Sigmoid colon (tissue), 7 donors: ENCODE data around the gene PTPRD. TPM values are rescaled to one million over a fixed set of nuclear protein-coding genes. Genes with fewer than 3 reads are reported as not detected.

Experiments
- DNase-seq: peaks from one replicate; pipeline ENCODE4 v3.0.0-alpha.2; 2019
- H3K27ac ChIP-seq, 4 donors: fragments of 200-600 bp; sonication (generic); one replicate each; pipeline ENCODE4 v1.5.1; 2016 to 2019; ENCODE audit warnings: mild to moderate bottlenecking in 1 of 4
- H3K27me3 ChIP-seq, 3 donors: fragments of 200-600 bp; sonication (generic); one replicate each; pipeline ENCODE4 v1.5.1; 2019; ENCODE audit warnings: mild to moderate bottlenecking in 1 of 3
- H3K36me3 ChIP-seq, 4 donors: fragments of 200-600 bp; sonication (generic); one replicate each; pipeline ENCODE4 v1.5.1; 2016 to 2019
- H3K4me1 ChIP-seq, 4 donors: fragments of 200-600 bp; sonication (generic); one replicate each; pipeline ENCODE4 v1.5.1; 2017 to 2019
- H3K4me3 ChIP-seq, 4 donors: fragments of 200-600 bp; sonication (generic); one replicate each; pipeline ENCODE4 v1.5.1; 2017 to 2019; ENCODE audit warnings: mild to moderate bottlenecking in 2 of 4, moderate library complexity in 1 of 4
- H3K9me3 ChIP-seq, 4 donors: fragments of 200-600 bp in 3 of 4; sonication (generic) in 3 of 4; one replicate each; pipeline versions ENCODE4 v1.5.1 to v1.6.1; 2013 to 2019
- CTCF ChIP-seq, 4 experiments: fragments of 450-650 bp in 3 of 4; fragments of 200-600 bp in 1 of 4; IDR thresholded peaks; one replicate each; pipeline ENCODE4 v1.5.1; 2016 to 2019; ENCODE audit warnings: antibody characterized with exemption in 4 of 4, mild to moderate bottlenecking in 3 of 4, moderate library complexity in 2 of 4
- EP300 ChIP-seq, 4 donors: sonication (generic); formaldehyde crosslinking; IDR thresholded peaks; one replicate each; pipeline ENCODE4 v1.6.1; 2017; ENCODE audit warnings: antibody characterized with exemption in 4 of 4
- POLR2A ChIP-seq, 2 donors: fragments of 450-650 bp; IDR thresholded peaks; one replicate each; pipeline ENCODE4 v1.6.1; 2016; ENCODE audit warnings: antibody characterized with exemption in 2 of 2, mild to moderate bottlenecking in 2 of 2, moderate library complexity in 2 of 2
- POLR2AphosphoS5 ChIP-seq, 4 donors: sonication (generic); formaldehyde crosslinking; IDR thresholded peaks; one replicate each; pipeline ENCODE4 v1.6.1; 2017; ENCODE audit warnings: antibody characterized with exemption in 4 of 4
- WGBS, 2 donors: extraction: QIAGEN DNeasy Blood & Tissue Kit; methylation state at CpG; one replicate each; pipeline ENCODE4 v1.1.7; 2013; 5-methylcytosine and 5-hydroxymethylcytosine counted together
- intact Hi-C: fragments of 100-400 bp; cut with DNase I; formaldehyde crosslinking; loops from one replicate; pipeline ENCODE4 v1.15.1; 2023
- polyA plus RNA-seq, 3 donors: library from polyadenylated mRNA; stranded (reverse); fragments of 200-250 nt; gene quantifications; one replicate each; pipeline ENCODE4 v1.2.3, GENCODE V29; 2013
- total RNA-seq, 4 donors: library from RNA; depleted of rRNA; stranded (reverse); fragments of >200 nt; gene quantifications; one replicate each; pipeline ENCODE4 v1.1.0, GENCODE V29; 2016
- donor health status: healthy with polysubstance abuse.
- donor health status: Bipolar disorder and iron deficiency.
- donor health status: healthy.

PTPRD gene
- total and polyA plus RNA-seq, 7 donors: 1.2 to 18.3 (median 6.3) TPM

DNA sequence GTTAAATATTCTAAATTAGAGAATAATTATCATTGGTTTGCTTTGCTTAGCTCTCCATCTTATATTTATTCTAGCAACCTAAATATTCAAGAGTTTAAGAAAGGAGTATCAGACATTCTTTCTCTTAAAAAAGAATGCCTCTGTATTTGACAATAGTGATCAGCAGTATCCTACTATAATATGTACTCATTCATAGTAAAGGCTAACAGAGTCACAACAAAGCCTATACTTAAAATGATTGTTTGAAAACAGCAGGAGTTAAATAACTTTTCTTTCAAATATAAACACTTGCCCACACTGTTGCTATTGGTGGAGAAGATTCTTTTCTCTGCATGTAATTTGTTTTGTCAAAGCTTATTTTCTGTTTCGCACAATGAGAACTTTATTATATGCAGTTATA, 178.4 kb downstream of the PTPRD start:
- WGBS, 2 donors: 93 to 95% methylated on average over 1 of the region's 1 CpG
- no peak for TF ChIP-seq POLR2AphosphoS5 (IDR thresholded peaks at IDR 0.05)
- TF ChIP-seq CTCF (IDR thresholded peaks at IDR 0.05): no peak
- no peak for TF ChIP-seq POLR2A (IDR thresholded peaks at IDR 0.05)
- no peak for TF ChIP-seq EP300 (IDR thresholded peaks at IDR 0.05)
- intact Hi-C loops: no loop called here

DNA sequence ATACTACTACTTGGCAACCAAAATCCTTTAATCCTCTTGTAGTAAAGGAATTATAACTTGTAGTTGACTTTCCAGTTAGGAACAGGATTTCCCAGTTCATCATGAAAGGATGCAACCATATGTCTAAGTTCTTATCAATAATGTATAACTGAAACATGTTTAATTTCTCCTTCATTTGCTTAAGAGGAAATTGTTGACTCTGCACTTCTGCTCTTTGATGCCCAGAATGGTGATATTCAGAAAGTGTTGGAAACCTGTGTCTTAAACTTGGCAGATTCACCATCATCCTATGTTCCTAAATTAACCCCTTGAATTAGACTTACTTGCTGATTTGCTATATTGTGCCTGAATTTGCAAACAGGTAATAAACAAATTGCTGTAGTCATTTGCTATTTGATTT, 201.5 kb downstream of the PTPRD start:
- intact Hi-C loops: no loop called here
- no peak for DNase-seq
- TF ChIP-seq EP300 (IDR thresholded peaks at IDR 0.05): no peak
- TF ChIP-seq POLR2AphosphoS5 (IDR thresholded peaks at IDR 0.05): no peak
- TF ChIP-seq POLR2A (IDR thresholded peaks at IDR 0.05): no peak
- no peak for TF ChIP-seq CTCF (IDR thresholded peaks at IDR 0.05)
- no peaks in the 10 kb centered on the region for H3K4me1 ChIP-seq
- H3K27ac ChIP-seq: no peak overlapping the region
- no peaks in the 10 kb centered on the region for H3K9me3 ChIP-seq
- no peak overlapping the region for H3K4me3 ChIP-seq
- H3K36me3 ChIP-seq: no peaks in the 10 kb centered on the region
- no peaks in the 10 kb centered on the region for H3K27me3 ChIP-seq

More for the DNA sequence above, 178.4 kb downstream of the PTPRD start:
- H3K4me1 ChIP-seq: no peaks in the 10 kb centered on the region
- no peaks in the 10 kb centered on the region for H3K36me3 ChIP-seq
- H3K27ac ChIP-seq: no peak overlapping the region
- H3K27me3 ChIP-seq: no peaks in the 10 kb centered on the region
- DNase-seq: no peak
- no peak overlapping the region for H3K4me3 ChIP-seq
- H3K9me3 ChIP-seq: peaks cover 0 to 2% (median 0%) of the 10 kb centered on the region in 4 donors

- Histone ChIP-seq H3K4me3 (no peak overlapping the region), H3K27ac (no peak overlapping the region), H3K36me3 (no peaks in the 10 kb centered on the region), H3K4me1 (no peaks in the 10 kb centered on the region), H3K9me3 (no peaks in the 10 kb centered on the region), H3K27me3 (no peaks in the 10 kb centered on the region)
- no peak for DNase-seq
- no peak for TF ChIP-seq CTCF (IDR thresholded peaks at IDR 0.05)
- TF ChIP-seq POLR2A (IDR thresholded peaks at IDR 0.05): no peak
- no peak for TF ChIP-seq EP300 (IDR thresholded peaks at IDR 0.05)
- no peak for TF ChIP-seq POLR2AphosphoS5 (IDR thresholded peaks at IDR 0.05)
- intact Hi-C loops: no loop called here
- 87 to 90% methylated on average over 1 of the region's 1 CpG for WGBS, 2 donors
These were observed 209.5 kb downstream of the PTPRD start for GRCh38 chr9:10403283-10403682.

DNA sequence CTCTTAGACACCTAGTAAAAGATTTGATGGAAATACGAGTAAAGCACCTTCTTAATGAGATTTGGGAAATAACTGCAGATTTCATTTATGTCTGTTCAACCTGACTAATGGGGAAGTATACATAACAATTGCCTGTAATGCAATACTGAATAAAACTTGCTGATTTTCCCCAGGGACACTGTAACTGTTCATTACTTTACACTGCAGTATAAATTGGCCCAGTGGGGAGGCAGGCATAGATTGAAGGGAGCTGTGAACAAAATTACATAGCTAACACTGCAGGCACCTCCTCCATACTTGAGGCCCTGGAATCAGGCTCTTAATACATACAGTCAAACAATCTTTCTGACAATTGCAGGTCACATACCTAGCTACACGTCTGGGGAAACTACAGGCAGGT, 216.2 kb downstream of the PTPRD start:
- Histone ChIP-seq H3K36me3 (no peaks in the 10 kb centered on the region), H3K27ac (no peak overlapping the region), H3K9me3 (no peaks in the 10 kb centered on the region), H3K27me3 (no peaks in the 10 kb centered on the region), H3K4me1 (no peaks in the 10 kb centered on the region), H3K4me3 (no peak overlapping the region)
- 41 to 55% methylated on average over 2 of the region's 2 CpGs for WGBS, 2 donors
- TF ChIP-seq POLR2AphosphoS5 (IDR thresholded peaks at IDR 0.05) (no peak), POLR2A (IDR thresholded peaks at IDR 0.05) (no peak), CTCF (IDR thresholded peaks at IDR 0.05) (no peak), EP300 (IDR thresholded peaks at IDR 0.05) (no peak)
- DNase-seq: no peak
- intact Hi-C loops: no loop called here

DNA sequence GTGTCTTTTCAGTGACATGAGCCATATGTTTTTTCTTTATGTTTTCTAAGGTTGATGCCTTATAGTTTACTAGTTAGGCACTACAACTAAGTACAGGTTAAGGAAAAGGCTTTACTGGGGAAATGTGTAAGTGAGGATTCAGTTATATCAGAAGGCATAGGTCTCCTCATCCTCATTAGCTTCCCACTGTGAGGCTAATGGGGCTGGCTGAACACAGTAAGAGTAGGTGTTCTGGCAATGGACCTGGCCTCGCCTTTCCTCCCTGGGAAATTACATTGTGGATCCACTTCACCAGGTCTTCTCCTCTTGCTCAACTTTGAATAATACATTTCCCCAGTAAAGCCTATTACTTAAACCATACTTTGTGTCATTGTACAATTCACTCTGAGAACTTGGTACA, 225.5 kb downstream of the PTPRD start:
- no peak for TF ChIP-seq EP300 (IDR thresholded peaks at IDR 0.05)
- TF ChIP-seq POLR2A (IDR thresholded peaks at IDR 0.05): no peak
- TF ChIP-seq CTCF (IDR thresholded peaks at IDR 0.05): no peak
- no peak for TF ChIP-seq POLR2AphosphoS5 (IDR thresholded peaks at IDR 0.05)
- DNase-seq: no peak
- Histone ChIP-seq H3K27me3 (no peaks in the 10 kb centered on the region), H3K9me3 (no peaks in the 10 kb centered on the region), H3K4me3 (no peak overlapping the region), H3K4me1 (no peaks in the 10 kb centered on the region), H3K27ac (no peak overlapping the region), H3K36me3 (no peaks in the 10 kb centered on the region)
- intact Hi-C loops: no loop called here
- 62 to 74% methylated on average over 1 of the region's 1 CpG for WGBS, 2 donors
